SH-SY5Y (cell line): ENCODE results near the gene KRTAP12-4.
"Not testable (repeated sequence)": the region's sequence is repeated elsewhere in the genome, so short reads cannot be mapped to it uniquely, and the experiment has no call there.

ENCODE experiments used
- GATA2 ChIP-seq: IDR thresholded peaks from 2 replicates; pipeline ENCODE4 v1.6.1; 2011; ENCODE audit warnings: mild to moderate bottlenecking, low read depth, low read length
- GATA3 ChIP-seq: IDR thresholded peaks from 2 replicates; pipeline ENCODE4 v1.6.1; 2011; ENCODE audit warnings: low read depth, mild to moderate bottlenecking, low read length, moderate library complexity

- TF ChIP-seq GATA2, GATA3: not testable (repeated sequence)
Measured at GRCh38 chr21:44646366-44647221, 7.9 kb downstream of the KRTAP12-4 start, which contains the start of gene KRTAP10-11.
